K562 (cell line): ENCODE results near the gene CD4. TPM values are rescaled to one million over a fixed set of nuclear protein-coding genes. Genes with fewer than 3 reads are reported as not detected.
"Not testable (repeated sequence)": the region's sequence is repeated elsewhere in the genome, so short reads cannot be mapped to it uniquely, and the experiment has no call there.

Experiments used
- ATAC-seq: fragments of 200-7000 bp; cut with Tn5 transposase; 3 replicates; pipeline ENCODE4 v1.9.1; 2020; ENCODE audit warnings: moderate library complexity
- BruUV-seq: library from RNA; stranded (reverse); fragments of 400-500 nt; replicated peaks from 2 replicates; lab custom pipeline; 2021; lab: Mats Ljungman, UMichigan
- CTCF ChIA-PET: fragments of 300-600 bp; formaldehyde crosslinking; extraction: SDS; loops from one replicate; lab custom pipeline; 2021; ENCODE audit warnings: low intra/inter-chr PET ratio; lab: Yijun Ruan, JAX
- POLR2A ChIA-PET: fragments of 300-600, 350-650 bp; sonication (Branson Sonifier 250); formaldehyde crosslinking; extraction: SDS; loops from one replicate; lab custom pipeline; 2021; ENCODE audit warnings: antibody characterized with exemption, inconsistent platforms; lab: Yijun Ruan, JAX
- DNase-seq, 4 experiments: peaks; one replicate each; pipeline versions ENCODE4 v3.0.0 to v3.0.0-alpha.2; 2011 to 2018; ENCODE audit warnings: low spot score in 3 of 4, mixed read lengths in 3 of 4; ENCODE audit errors: extremely low read depth in 1 of 4
- FAIRE-seq: peaks from 2 replicates; lab custom pipeline; 2011; peaks lifted over from hg19 to GRCh38; lab: Jason Lieb, UNC
- H2AFZ ChIP-seq: 2 replicates; pipeline ENCODE4 v1.6.0; 2011; ENCODE audit warnings: low read depth, low read length, control low read depth, inconsistent platforms
- H3K27ac ChIP-seq: fragments of 200-600 bp; 3 replicates; pipeline ENCODE4 v1.8.0; 2011; ENCODE audit warnings: low read depth, mild to moderate bottlenecking, control low read depth, inconsistent platforms, low read length, moderate library complexity, mixed read lengths; ENCODE audit errors: extremely low read depth
- H3K27me3 ChIP-seq, 2 experiments: fragments of 300-600 bp in 1 of 2; 2 replicates in 1 of 2; 3 replicates in 1 of 2; pipeline versions ENCODE4 v1.6.0 to v1.8.0; 2011; ENCODE audit warnings: inconsistent platforms in 2 of 2, low read length in 2 of 2, mild to moderate bottlenecking in 1 of 2, mixed read lengths in 1 of 2, moderate library complexity in 1 of 2; ENCODE audit not compliant: control insufficient read depth in 2 of 2, insufficient read depth in 2 of 2
- H3K36me3 ChIP-seq: fragments of 300-600 bp; 3 replicates; pipeline ENCODE4 v1.8.0; 2011; ENCODE audit warnings: mild to moderate bottlenecking, low read length, inconsistent platforms; ENCODE audit not compliant: control insufficient read depth, insufficient read depth
- H3K4me1 ChIP-seq, 2 experiments: fragments of 200-600 bp in 1 of 2; replicated peaks in 1 of 2; 2 replicates in 1 of 2; 3 replicates in 1 of 2; pipeline versions ENCODE4 v1.5.1 to v1.8.0; 2011; ENCODE audit warnings: inconsistent platforms in 2 of 2, low read length in 2 of 2, mild to moderate bottlenecking in 1 of 2, mixed read lengths in 1 of 2, moderate library complexity in 1 of 2; ENCODE audit not compliant: control insufficient read depth in 2 of 2, insufficient read depth in 2 of 2
- H3K4me2 ChIP-seq: 2 replicates; pipeline ENCODE4 v1.6.1; 2011; ENCODE audit warnings: low read length, control low read depth, inconsistent platforms, mixed read lengths; ENCODE audit not compliant: insufficient read depth
- H3K4me3 ChIP-seq: fragments of 200-600 bp; sonication (generic), shearing (Covaris generic); 2 replicates; pipeline ENCODE4 v1.5.1; 2016; ENCODE audit warnings: control low read depth, inconsistent platforms
- H3K79me2 ChIP-seq: fragments of 200-600 bp; 3 replicates; pipeline ENCODE4 v1.8.0; 2011; ENCODE audit warnings: low read length, inconsistent platforms; ENCODE audit not compliant: control insufficient read depth, insufficient read depth
- H3K9ac ChIP-seq, 2 experiments: 2 replicates each; pipeline versions ENCODE4 v1.6.0 to v1.6.1; 2011; ENCODE audit warnings: low read depth in 2 of 2, low read length in 2 of 2, control low read depth in 1 of 2, inconsistent platforms in 1 of 2, mild to moderate bottlenecking in 1 of 2, mixed read lengths in 1 of 2; ENCODE audit not compliant: insufficient read depth in 1 of 2
- H3K9me1 ChIP-seq: one replicate; pipeline ENCODE4 v1.6.0; 2011; ENCODE audit warnings: inconsistent platforms, mild to moderate bottlenecking, low read length, moderate library complexity; ENCODE audit not compliant: control insufficient read depth, insufficient read depth
- H3K9me3 ChIP-seq: replicated peaks from 2 replicates; pipeline ENCODE4 v1.5.1; 2011; ENCODE audit warnings: low read depth, low read length, inconsistent platforms; ENCODE audit not compliant: control insufficient read depth, insufficient read depth
- H4K20me1 ChIP-seq: replicated peaks from 2 replicates; pipeline ENCODE4 v1.6.1; 2011; ENCODE audit warnings: low read length, inconsistent platforms, mixed read lengths; ENCODE audit not compliant: control insufficient read depth, insufficient read depth
- EP300 ChIP-seq: IDR thresholded peaks from 2 replicates; pipeline ENCODE4 v1.6.1; 2012; ENCODE audit warnings: low read length, improper control_type of control experiment
- MAX ChIP-seq: sonication (generic); formaldehyde crosslinking; IDR thresholded peaks from 2 replicates; pipeline ENCODE4 v1.9.0; 2022; ENCODE audit warnings: mild to moderate bottlenecking, missing genetic modification reagents
- RCOR1 ChIP-seq, 2 experiments: IDR thresholded peaks; 2 replicates each; pipeline ENCODE4 v1.6.1; 2012; ENCODE audit warnings: low read depth in 2 of 2, low read length in 2 of 2, borderline replicate concordance in 1 of 2, improper control_type of control experiment in 1 of 2
- ZEB2 ChIP-seq: fragments of 450-650 bp; IDR thresholded peaks from 2 replicates; pipeline ENCODE4 v1.6.1; 2016
- WGBS: fragments of 100-300 bp; shearing (Covaris generic); methylation state at CpG from one replicate; pipeline ENCODE4 v1.1.6; 2016; ENCODE audit warnings: low coverage, mixed read lengths; ENCODE audit not compliant: insufficient coverage; ENCODE audit errors: missing lambda C conversion rate; 5-methylcytosine and 5-hydroxymethylcytosine counted together
- in situ Hi-C: fragments of 300-500 bp; cut with MboI; formaldehyde crosslinking; loops from 4 replicates; pipeline ENCODE4 v1.15.0; 2018; ENCODE audit warnings: inconsistent platforms, mixed read lengths
- intact Hi-C: fragments of 100-400 bp; cut with micrococcal nuclease; formaldehyde crosslinking; loops from 2 replicates; pipeline ENCODE4 v1.14.2; 2022
- polyA plus RNA-seq, 8 experiments: library from polyadenylated mRNA; depleted of rRNA in 4 of 8; stranded (reverse) in 5 of 8; unstranded in 3 of 8; fragments of >200 nt; fragmentation: Nextera tagmentation in 2 of 8; fragmentation: Illumina TruSeq in 1 of 8; extraction: Ambion mirVana in 2 of 8; extraction: Trizol in 1 of 8; gene quantifications; 2 replicates each; pipeline versions ENCODE4 v1.2.1 to v1.2.3, GENCODE V29; 2011 to 2014; ENCODE audit warnings: inconsistent platforms in 1 of 8, missing spikeins in 1 of 8
- total RNA-seq, 7 experiments: library from RNA; depleted of rRNA in 6 of 7; stranded (reverse); fragments of >200 nt in 6 of 7; fragmentation: Illumina TruSeq in 2 of 7; extraction: Trizol in 2 of 7; gene quantifications; 2 replicates each; pipeline versions ENCODE4 v1.2.1 to v1.2.3, GENCODE V29; 2011 to 2021; ENCODE audit warnings: low replicate concordance in 1 of 7

The CD4 gene
- total and polyA plus RNA-seq, 9 of the 15 experiments (the other 6 are each of a cell fraction or from before 2014, with no cell fraction given), result 0.06 to 0.27 (median 0.09) TPM; not detected in 5

- TF ChIP-seq MAX (CRISPR knock-in tag) (peak; percentile 20; the same call in 1 of the 2 replicates), EP300 (no peak), RCOR1 (IDR thresholded peaks at IDR 0.05; ENCODE audit: borderline replicate concordance in 1 of 2, low read depth in 2 of 2, low read length in 2 of 2) (peak in 1 of 2 experiments; percentile 55; a peak in 1 of 4 replicates), ZEB2 (peak; percentile 15; the same call in 1 of the 2 replicates)
Measured at GRCh38 chr12:6869049-6870021, 80.0 kb downstream of the CD4 start (continued).

DNA sequence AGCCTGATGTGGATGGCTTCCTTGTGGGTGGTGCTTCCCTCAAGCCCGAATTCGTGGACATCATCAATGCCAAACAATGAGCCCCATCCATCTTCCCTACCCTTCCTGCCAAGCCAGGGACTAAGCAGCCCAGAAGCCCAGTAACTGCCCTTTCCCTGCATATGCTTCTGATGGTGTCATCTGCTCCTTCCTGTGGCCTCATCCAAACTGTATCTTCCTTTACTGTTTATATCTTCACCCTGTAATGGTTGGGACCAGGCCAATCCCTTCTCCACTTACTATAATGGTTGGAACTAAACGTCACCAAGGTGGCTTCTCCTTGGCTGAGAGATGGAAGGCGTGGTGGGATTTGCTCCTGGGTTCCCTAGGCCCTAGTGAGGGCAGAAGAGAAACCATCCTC, 81.0 kb downstream of the CD4 start:
- peaks cover 64% of the 10 kb centered on the region for H3K79me2 ChIP-seq
- H3K36me3 ChIP-seq, result peaks cover 47% of the 10 kb centered on the region
- FAIRE-seq, H3K9me1 ChIP-seq, H3K9me3 ChIP-seq, BruUV-seq, DNase-seq, H3K9ac ChIP-seq, H3K27ac ChIP-seq, intact Hi-C loops, H3K4me2 ChIP-seq, in situ Hi-C loops, H3K4me3 ChIP-seq, H2AFZ ChIP-seq, ATAC-seq, H3K27me3 ChIP-seq: not testable (repeated sequence)
- H3K4me1 ChIP-seq, result peaks cover 42 to 63% of the 10 kb centered on the region in 2 experiments; a peak in 4 of 5 replicates
- ChIA-PET CTCF (interaction anchor here (1.3 kb wide), 1 partner anchor 243 kb away, joined by 4 read pairs; no protein-coding TSS in a partner anchor), POLR2A (interaction anchor here (1.1 to 11.3 kb wide), 7 partner anchors 10 to 91 kb away, joined by 3 to 174 read pairs (median 17); partner anchors contain the start of genes C12orf57, CDCA3, RNU7-1 and USP5)
- WGBS, result 90% methylated on average over 2 of the region's 4 CpGs
- peaks cover 47% of the 10 kb centered on the region for H4K20me1 ChIP-seq

Other genes with a start within 250 kb of the CD4 start
Only the 7 nearest of the 28 such genes appear.
- 146 and 161 TPM in 2 replicates for gene MLF2, start 36.4 kb upstream of the CD4 start, total RNA-seq (2014; rRNA removed)
- gene MLF2, start 36.4 kb upstream of the CD4 start, total RNA-seq (2014; rRNA removed; fragmentation: Illumina TruSeq; extraction: Trizol), result 58.3 and 60.3 TPM in 2 replicates
- 94.6 and 99.2 TPM in 2 replicates for gene MLF2, start 36.4 kb upstream of the CD4 start, total RNA-seq (2015; rRNA removed; fragmentation: Illumina TruSeq; extraction: Trizol)
- 149 and 167 TPM in 2 replicates for gene MLF2, start 36.4 kb upstream of the CD4 start, total RNA-seq (2021)
- 190 and 209 TPM in 2 replicates for gene MLF2, start 36.4 kb upstream of the CD4 start, polyA plus RNA-seq (2011; rRNA removed)
- gene MLF2, start 36.4 kb upstream of the CD4 start, polyA plus RNA-seq (2014; fragmentation: Illumina TruSeq; extraction: Trizol), result 138 and 139 TPM in 2 replicates
- gene MLF2, start 36.4 kb upstream of the CD4 start, polyA plus RNA-seq (2014; fragmentation: Nextera tagmentation; extraction: Ambion mirVana), result 10 to 100 TPM; 11.4 to 15.6 TPM
- gene MLF2, start 36.4 kb upstream of the CD4 start, polyA plus RNA-seq (2014; rRNA removed), result 186 and 187 TPM in 2 replicates
- 78.5 and 91.4 TPM in 2 replicates for gene PTMS, start 23.2 kb upstream of the CD4 start, total RNA-seq (2014; rRNA removed)
- gene PTMS, start 23.2 kb upstream of the CD4 start, total RNA-seq (2014; rRNA removed; fragmentation: Illumina TruSeq; extraction: Trizol), result 73.6 and 84.1 TPM in 2 replicates
- 97.7 and 108 TPM in 2 replicates for gene PTMS, start 23.2 kb upstream of the CD4 start, total RNA-seq (2015; rRNA removed; fragmentation: Illumina TruSeq; extraction: Trizol)
- gene PTMS, start 23.2 kb upstream of the CD4 start, total RNA-seq (2021), result 277 and 287 TPM in 2 replicates
- 64.1 and 92.5 TPM in 2 replicates for gene PTMS, start 23.2 kb upstream of the CD4 start, polyA plus RNA-seq (2011; rRNA removed)
- gene PTMS, start 23.2 kb upstream of the CD4 start, polyA plus RNA-seq (2014; fragmentation: Illumina TruSeq; extraction: Trizol), result 282 and 386 TPM in 2 replicates
- gene PTMS, start 23.2 kb upstream of the CD4 start, polyA plus RNA-seq (2014; fragmentation: Nextera tagmentation; extraction: Ambion mirVana), result 1 to 10 TPM; 5.1 to 5.2 TPM
- gene PTMS, start 23.2 kb upstream of the CD4 start, polyA plus RNA-seq (2014; rRNA removed), result 187 and 235 TPM in 2 replicates
- gene LAG3, start 17.0 kb upstream of the CD4 start, total RNA-seq (2014; rRNA removed), result 0.09 TPM in 1 of 2 replicates, not detected in the other
- gene LAG3, start 17.0 kb upstream of the CD4 start, total RNA-seq (2014; rRNA removed; fragmentation: Illumina TruSeq; extraction: Trizol), result 0.22 TPM in 1 of 2 replicates, not detected in the other
- 0.08 and 0.18 TPM in 2 replicates for gene LAG3, start 17.0 kb upstream of the CD4 start, total RNA-seq (2015; rRNA removed; fragmentation: Illumina TruSeq; extraction: Trizol)
- 0.60 and 0.66 TPM in 2 replicates for gene LAG3, start 17.0 kb upstream of the CD4 start, total RNA-seq (2021)
- gene LAG3, start 17.0 kb upstream of the CD4 start, polyA plus RNA-seq (2011; rRNA removed), result 0.10 and 0.19 TPM in 2 replicates
- gene LAG3, start 17.0 kb upstream of the CD4 start, polyA plus RNA-seq (2014; fragmentation: Illumina TruSeq; extraction: Trizol), result 0.09 and 0.22 TPM in 2 replicates
- under 1 TPM in 1 of 2 experiments, not detected in 1; 0.07 TPM for gene LAG3, start 17.0 kb upstream of the CD4 start, polyA plus RNA-seq (2014; fragmentation: Nextera tagmentation; extraction: Ambion mirVana)
- gene LAG3, start 17.0 kb upstream of the CD4 start, polyA plus RNA-seq (2014; rRNA removed), result 0.07 and 0.74 TPM in 2 replicates
- 1.1 and 1.7 TPM in 2 replicates for gene GPR162, start 32.3 kb downstream of the CD4 start, total RNA-seq (2014; rRNA removed)
- gene GPR162, start 32.3 kb downstream of the CD4 start, total RNA-seq (2014; rRNA removed; fragmentation: Illumina TruSeq; extraction: Trizol), result 0.35 and 0.65 TPM in 2 replicates
- gene GPR162, start 32.3 kb downstream of the CD4 start, total RNA-seq (2015; rRNA removed; fragmentation: Illumina TruSeq; extraction: Trizol), result 0.65 and 1.1 TPM in 2 replicates
- 1.4 and 1.7 TPM in 2 replicates for gene GPR162, start 32.3 kb downstream of the CD4 start, total RNA-seq (2021)
- gene GPR162, start 32.3 kb downstream of the CD4 start, polyA plus RNA-seq (2011; rRNA removed), result 1.0 and 2.7 TPM in 2 replicates
- 1.1 and 1.7 TPM in 2 replicates for gene GPR162, start 32.3 kb downstream of the CD4 start, polyA plus RNA-seq (2014; fragmentation: Illumina TruSeq; extraction: Trizol)
- not detected for gene GPR162, start 32.3 kb downstream of the CD4 start, polyA plus RNA-seq (2014; fragmentation: Nextera tagmentation; extraction: Ambion mirVana)
- 1.8 and 2.8 TPM in 2 replicates for gene GPR162, start 32.3 kb downstream of the CD4 start, polyA plus RNA-seq (2014; rRNA removed)
- gene P3H3, start 38.9 kb downstream of the CD4 start, total RNA-seq (2014; rRNA removed), result 7.1 and 9.5 TPM in 2 replicates
- gene P3H3, start 38.9 kb downstream of the CD4 start, total RNA-seq (2014; rRNA removed; fragmentation: Illumina TruSeq; extraction: Trizol), result 1.9 and 4.3 TPM in 2 replicates
- gene P3H3, start 38.9 kb downstream of the CD4 start, total RNA-seq (2015; rRNA removed; fragmentation: Illumina TruSeq; extraction: Trizol), result 6.6 and 8.0 TPM in 2 replicates
- gene P3H3, start 38.9 kb downstream of the CD4 start, total RNA-seq (2021), result 14.2 and 15.0 TPM in 2 replicates
- gene P3H3, start 38.9 kb downstream of the CD4 start, polyA plus RNA-seq (2011; rRNA removed), result 4.0 and 10.2 TPM in 2 replicates
- gene P3H3, start 38.9 kb downstream of the CD4 start, polyA plus RNA-seq (2014; fragmentation: Illumina TruSeq; extraction: Trizol), result 4.8 and 7.3 TPM in 2 replicates
- gene P3H3, start 38.9 kb downstream of the CD4 start, polyA plus RNA-seq (2014; fragmentation: Nextera tagmentation; extraction: Ambion mirVana), result under 1 TPM; 0.03 to 0.27 TPM
- 10.2 and 13.2 TPM in 2 replicates for gene P3H3, start 38.9 kb downstream of the CD4 start, polyA plus RNA-seq (2014; rRNA removed)
- gene GNB3, start 51.4 kb downstream of the CD4 start, total RNA-seq (2014; rRNA removed), result 0.65 and 1.4 TPM in 2 replicates
- 0.61 and 1.8 TPM in 2 replicates for gene GNB3, start 51.4 kb downstream of the CD4 start, total RNA-seq (2014; rRNA removed; fragmentation: Illumina TruSeq; extraction: Trizol)
- 2.0 and 2.2 TPM in 2 replicates for gene GNB3, start 51.4 kb downstream of the CD4 start, total RNA-seq (2015; rRNA removed; fragmentation: Illumina TruSeq; extraction: Trizol)
- 3.4 and 4.5 TPM in 2 replicates for gene GNB3, start 51.4 kb downstream of the CD4 start, total RNA-seq (2021)
- gene GNB3, start 51.4 kb downstream of the CD4 start, polyA plus RNA-seq (2011; rRNA removed), result 1.9 and 6.8 TPM in 2 replicates
- 3.6 and 5.8 TPM in 2 replicates for gene GNB3, start 51.4 kb downstream of the CD4 start, polyA plus RNA-seq (2014; fragmentation: Illumina TruSeq; extraction: Trizol)
- gene GNB3, start 51.4 kb downstream of the CD4 start, polyA plus RNA-seq (2014; fragmentation: Nextera tagmentation; extraction: Ambion mirVana), result 1 to 10 TPM; 1.5 to 2.4 TPM
- 2.9 and 6.1 TPM in 2 replicates for gene GNB3, start 51.4 kb downstream of the CD4 start, polyA plus RNA-seq (2014; rRNA removed)
- 55.1 and 71.3 TPM in 2 replicates for gene CDCA3, start 61.8 kb downstream of the CD4 start, total RNA-seq (2014; rRNA removed)
- gene CDCA3, start 61.8 kb downstream of the CD4 start, total RNA-seq (2014; rRNA removed; fragmentation: Illumina TruSeq; extraction: Trizol), result 37.5 and 38.9 TPM in 2 replicates
- gene CDCA3, start 61.8 kb downstream of the CD4 start, total RNA-seq (2015; rRNA removed; fragmentation: Illumina TruSeq; extraction: Trizol), result 62.3 and 62.7 TPM in 2 replicates
- gene CDCA3, start 61.8 kb downstream of the CD4 start, total RNA-seq (2021), result 47.2 and 47.4 TPM in 2 replicates
- gene CDCA3, start 61.8 kb downstream of the CD4 start, polyA plus RNA-seq (2011; rRNA removed), result 57.3 and 65.6 TPM in 2 replicates
- gene CDCA3, start 61.8 kb downstream of the CD4 start, polyA plus RNA-seq (2014; fragmentation: Illumina TruSeq; extraction: Trizol), result 80.8 and 86.3 TPM in 2 replicates
- 10 to 100 TPM; 24.2 to 30.6 TPM for gene CDCA3, start 61.8 kb downstream of the CD4 start, polyA plus RNA-seq (2014; fragmentation: Nextera tagmentation; extraction: Ambion mirVana)
- gene CDCA3, start 61.8 kb downstream of the CD4 start, polyA plus RNA-seq (2014; rRNA removed), result 80.3 and 103 TPM in 2 replicates